Adipocyte (in vitro differentiated cells): ENCODE data around the gene FYB1.
A peak's percentile ranks its signal among the peaks of the same experiment; 100 is the strongest.
"Not testable (repeated sequence)": the region's sequence is repeated elsewhere in the genome, so short reads cannot be mapped to it uniquely, and the experiment has no call there.

Experiments
- DNase-seq: peaks from one replicate; pipeline ENCODE4 v3.0.0-alpha.2; 2015; ENCODE audit warnings: low read depth
- H3K27me3 ChIP-seq: replicated peaks from 2 replicates; pipeline ENCODE4 v1.7.0; 2013; ENCODE audit warnings: mild to moderate bottlenecking, low read length, moderate library complexity; ENCODE audit not compliant: control insufficient read depth, insufficient read depth
- H3K36me3 ChIP-seq: 2 replicates; pipeline ENCODE4 v1.7.0; 2013; ENCODE audit warnings: low read length, mild to moderate bottlenecking, moderate library complexity; ENCODE audit not compliant: control insufficient read depth, insufficient read depth, severe bottlenecking
- H3K4me1 ChIP-seq: 2 replicates; pipeline ENCODE4 v1.7.0; 2013; ENCODE audit warnings: mild to moderate bottlenecking, low read length, moderate library complexity; ENCODE audit not compliant: control insufficient read depth, insufficient read depth
- H3K4me3 ChIP-seq: 2 replicates; pipeline ENCODE4 v1.7.0; 2013; ENCODE audit warnings: mild to moderate bottlenecking, low read length, moderate library complexity
- H3K9ac ChIP-seq: 2 replicates; pipeline ENCODE4 v1.7.0; 2013; ENCODE audit warnings: mild to moderate bottlenecking, low read length, moderate library complexity
- H3K9me3 ChIP-seq: 2 replicates; pipeline ENCODE4 v1.7.0; 2013; ENCODE audit warnings: mild to moderate bottlenecking, low read length, moderate library complexity; ENCODE audit not compliant: control insufficient read depth

Gene FYB1

GRCh38 chr5:39226100-39226451 lies 6.7 kb upstream of the FYB1 start:
- DNase-seq: no peak
- peaks cover 8% of the 10 kb centered on the region for H3K4me1 ChIP-seq
- H3K9me3 ChIP-seq: no peaks in the 10 kb centered on the region
- H3K9ac ChIP-seq: no peak overlapping the region
- H3K27me3 ChIP-seq: no peaks in the 10 kb centered on the region
- H3K4me3 ChIP-seq: no peak overlapping the region
- H3K36me3 ChIP-seq: no peaks in the 10 kb centered on the region

- no peak for DNase-seq
- Histone ChIP-seq H3K4me3 (no peak overlapping the region), H3K36me3 (no peaks in the 10 kb centered on the region), H3K9ac (no peak overlapping the region), H3K27me3 (no peaks in the 10 kb centered on the region), H3K9me3 (no peaks in the 10 kb centered on the region), H3K4me1 (peaks cover 8% of the 10 kb centered on the region)
Observed at GRCh38 chr5:39225405-39226099, 6.2 kb upstream of the FYB1 start.

GRCh38 chr5:39224196-39224761 lies 4.9 kb upstream of the FYB1 start:
- Histone ChIP-seq H3K9me3 (no peaks in the 10 kb centered on the region), H3K27me3 (no peaks in the 10 kb centered on the region), H3K4me3 (no peak overlapping the region), H3K9ac (no peak overlapping the region), H3K4me1 (peaks cover 18% of the 10 kb centered on the region), H3K36me3 (no peaks in the 10 kb centered on the region)
- no peak for DNase-seq

GRCh38 chr5:39223565-39224156 lies 4.3 kb upstream of the FYB1 start:
- H3K9ac ChIP-seq: no peak overlapping the region
- peaks cover 24% of the 10 kb centered on the region for H3K4me1 ChIP-seq
- DNase-seq: no peak
- no peak overlapping the region for H3K4me3 ChIP-seq
- no peaks in the 10 kb centered on the region for H3K36me3 ChIP-seq
- no peaks in the 10 kb centered on the region for H3K9me3 ChIP-seq
- H3K27me3 ChIP-seq: no peaks in the 10 kb centered on the region

GRCh38 chr5:39221671-39222070 lies 2.3 kb upstream of the FYB1 start:
- H3K9me3 ChIP-seq, H3K9ac ChIP-seq, DNase-seq, H3K4me3 ChIP-seq, H3K27me3 ChIP-seq, H3K36me3 ChIP-seq: not testable (repeated sequence)
- peaks cover 39% of the 10 kb centered on the region for H3K4me1 ChIP-seq

DNA sequence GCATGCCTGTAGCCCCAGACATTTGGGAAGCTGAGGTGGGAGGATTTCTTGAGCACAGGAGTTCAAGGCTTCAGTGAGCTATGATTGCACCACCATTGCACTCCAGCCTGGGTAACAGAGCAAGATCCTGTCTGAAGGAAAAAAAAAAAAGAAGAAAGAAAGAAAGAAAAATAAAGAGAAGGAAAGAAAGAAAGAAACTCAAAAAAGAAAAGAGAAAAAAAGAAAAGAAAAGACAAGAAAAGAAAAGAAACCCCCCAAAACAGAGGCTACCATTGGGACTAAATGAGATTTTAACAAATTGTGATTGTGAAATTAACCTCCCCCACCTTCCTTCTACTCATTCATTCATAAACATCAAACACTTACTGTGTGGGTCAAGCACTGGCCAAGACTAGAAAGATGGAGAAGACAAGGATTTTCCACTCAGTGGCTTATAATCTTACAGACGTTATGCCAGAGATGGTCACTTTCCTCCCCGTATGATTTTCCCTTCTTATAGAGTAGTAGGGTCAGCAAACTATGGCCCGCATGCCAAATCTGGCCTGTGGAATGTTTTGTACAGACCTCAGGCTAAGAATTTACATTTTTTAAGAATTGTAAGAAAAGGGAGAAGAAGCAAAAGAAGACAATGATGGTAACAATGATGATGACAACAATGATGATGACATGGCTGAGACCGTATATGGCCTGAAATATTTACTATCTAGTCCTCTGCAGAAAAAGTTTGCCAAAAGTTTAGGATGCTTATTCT lies 1.1 kb upstream of the FYB1 start:
- H3K9ac ChIP-seq: no peak overlapping the region
- H3K27me3 ChIP-seq: no peaks in the 10 kb centered on the region
- no peaks in the 10 kb centered on the region for H3K36me3 ChIP-seq
- H3K4me1 ChIP-seq: peaks cover 39% of the 10 kb centered on the region
- H3K4me3 ChIP-seq: no peak overlapping the region
- DNase-seq: no peak
- no peaks in the 10 kb centered on the region for H3K9me3 ChIP-seq

DNA sequence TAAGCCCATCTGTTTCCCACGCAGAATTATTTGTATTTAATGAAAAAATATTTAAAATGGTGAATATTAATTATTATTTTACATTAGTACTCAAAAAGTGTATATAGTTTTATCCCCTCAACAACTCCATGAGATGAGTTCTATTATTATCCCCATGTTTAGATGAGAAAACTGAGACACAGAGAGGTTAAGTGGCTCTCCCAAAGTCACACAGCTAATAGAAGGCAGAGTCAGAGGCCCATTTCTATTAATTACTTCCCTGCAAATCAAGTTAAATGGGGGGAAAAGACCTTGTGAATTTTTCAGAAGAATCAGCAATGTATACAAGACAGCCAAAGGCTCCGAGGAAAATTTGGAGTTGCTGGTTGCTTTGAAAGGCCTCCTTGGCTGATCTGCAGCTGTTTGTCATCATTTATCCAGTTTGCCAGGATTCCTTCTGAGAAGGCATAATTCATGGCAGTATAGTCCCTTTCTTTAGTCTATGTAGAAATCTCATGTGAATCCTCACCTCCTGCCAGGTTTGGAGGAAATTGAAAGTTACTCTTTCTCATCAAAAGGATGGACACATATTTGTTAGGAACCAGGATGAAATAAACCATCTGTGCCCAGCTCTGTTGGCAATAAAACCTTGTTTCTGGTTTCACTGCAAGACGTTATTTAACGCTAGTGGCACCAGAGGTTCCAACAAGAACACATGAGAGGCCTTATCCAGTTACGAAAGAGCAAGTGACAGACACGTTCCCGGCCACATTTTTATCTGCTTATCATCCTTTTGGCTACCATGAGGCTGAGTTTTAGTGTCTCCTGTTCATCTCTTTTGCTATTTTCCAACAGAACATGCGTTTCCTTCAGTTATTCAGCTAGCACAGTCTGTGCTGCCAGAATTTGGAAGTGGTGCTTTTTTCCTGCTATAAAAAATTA lies 621 bp downstream of the FYB1 start:
- Histone ChIP-seq H3K9ac (peak overlapping the region; percentile 78), H3K4me3 (peak overlapping the region; percentile 75), H3K27me3 (no peaks in the 10 kb centered on the region), H3K9me3 (no peaks in the 10 kb centered on the region), H3K36me3 (no peaks in the 10 kb centered on the region), H3K4me1 (peaks cover 32% of the 10 kb centered on the region)
- peak; percentile 27 for DNase-seq

DNA sequence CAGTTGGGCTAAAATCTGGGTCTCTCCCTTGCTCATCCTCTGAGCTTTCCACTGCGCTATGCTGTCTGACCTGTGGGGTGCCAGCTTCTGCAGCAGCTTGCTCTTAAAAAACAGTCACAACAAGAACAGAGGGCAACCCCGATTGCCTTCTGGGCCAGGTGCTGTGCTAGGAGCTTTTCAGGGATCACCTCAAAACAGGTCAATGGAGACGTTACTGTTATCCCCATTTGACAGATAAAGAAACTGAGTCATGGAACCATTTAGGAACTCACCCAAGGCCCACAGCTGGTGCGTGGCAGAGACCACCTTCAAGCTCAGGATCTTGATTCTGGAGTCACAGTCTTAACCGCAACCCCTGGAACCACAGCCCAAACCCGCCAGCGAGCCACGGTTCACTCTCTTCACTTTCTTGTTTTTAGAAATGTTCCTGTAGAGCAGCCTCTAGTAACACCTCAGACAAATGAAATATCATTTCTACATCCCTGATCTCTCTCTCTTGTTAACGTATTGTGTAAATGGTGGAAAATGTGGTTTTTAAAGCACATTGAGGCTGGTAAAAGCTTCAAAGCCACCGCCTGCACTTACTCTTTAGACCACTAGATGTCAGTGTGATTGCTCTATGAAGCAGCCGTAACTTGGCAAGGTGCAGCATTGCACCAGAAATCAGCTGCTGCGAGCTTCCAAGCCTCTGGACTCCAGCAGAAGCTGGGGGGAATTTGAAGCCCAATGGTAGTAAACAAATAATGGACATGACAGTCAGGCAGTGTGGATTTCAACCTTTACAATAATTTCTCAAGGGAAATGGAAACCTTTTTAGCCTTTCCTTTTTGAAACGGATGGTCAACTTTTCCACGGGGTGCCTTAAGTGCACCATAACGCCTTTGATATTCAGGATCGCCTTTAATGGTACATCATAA lies 1.7 kb downstream of the FYB1 start:
- Histone ChIP-seq H3K4me1 (peaks cover 31% of the 10 kb centered on the region), H3K27me3 (no peaks in the 10 kb centered on the region), H3K9me3 (no peaks in the 10 kb centered on the region), H3K4me3 (peak overlapping the region; percentile 75), H3K9ac (peak overlapping the region; percentile 78), H3K36me3 (no peaks in the 10 kb centered on the region)
- DNase-seq: peak; percentile 95

- no peaks in the 10 kb centered on the region for H3K27me3 ChIP-seq
- no peak for DNase-seq
- H3K9ac ChIP-seq: no peak overlapping the region
- H3K4me1 ChIP-seq: peaks cover 31% of the 10 kb centered on the region
- H3K9me3 ChIP-seq: no peaks in the 10 kb centered on the region
- H3K4me3 ChIP-seq: no peak overlapping the region
- H3K36me3 ChIP-seq: no peaks in the 10 kb centered on the region
Observed at GRCh38 chr5:39216631-39217030, 2.7 kb downstream of the FYB1 start.

- Histone ChIP-seq H3K4me1 (peaks cover 31% of the 10 kb centered on the region), H3K9ac (no peak overlapping the region), H3K36me3 (no peaks in the 10 kb centered on the region), H3K9me3 (no peaks in the 10 kb centered on the region), H3K4me3 (no peak overlapping the region), H3K27me3 (no peaks in the 10 kb centered on the region)
- DNase-seq: no peak
Observed at GRCh38 chr5:39215857-39216256, 3.5 kb downstream of the FYB1 start.
